Ishikawa (cell line): Measurements from ENCODE around the gene PCYT1B.

Source experiments
- CEBPB ChIP-seq: IDR thresholded peaks from 2 replicates; pipeline ENCODE4 v1.6.1; 2012
- CREB1 ChIP-seq: IDR thresholded peaks from 2 replicates; pipeline ENCODE4 v1.6.1; 2012; ENCODE audit warnings: low read depth
- EGR1 ChIP-seq: IDR thresholded peaks from 2 replicates; pipeline ENCODE4 v1.6.1; 2012
- EP300 ChIP-seq: IDR thresholded peaks from 2 replicates; pipeline ENCODE4 v1.6.1; 2012; ENCODE audit warnings: borderline replicate concordance
- MAX ChIP-seq: IDR thresholded peaks from 2 replicates; pipeline ENCODE4 v1.6.1; 2012
- RAD21 ChIP-seq: IDR thresholded peaks from 2 replicates; pipeline ENCODE4 v1.6.1; 2012; ENCODE audit warnings: low read depth
- REST ChIP-seq: IDR thresholded peaks from 2 replicates; pipeline ENCODE4 v1.6.1; 2012; ENCODE audit warnings: low read depth, mild to moderate bottlenecking
- TAF1 ChIP-seq: IDR thresholded peaks from 2 replicates; pipeline ENCODE4 v1.6.1; 2012; ENCODE audit warnings: low read depth, mild to moderate bottlenecking
- TCF12 ChIP-seq: IDR thresholded peaks from 2 replicates; pipeline ENCODE4 v1.6.1; 2012; ENCODE audit warnings: low read depth
- USF1 ChIP-seq: IDR thresholded peaks from 2 replicates; pipeline ENCODE4 v1.6.1; 2012
- YY1 ChIP-seq: IDR thresholded peaks from 2 replicates; pipeline ENCODE4 v1.6.1; 2012; ENCODE audit warnings: low read depth
- ZBTB7A ChIP-seq: IDR thresholded peaks from 2 replicates; pipeline ENCODE4 v1.6.1; 2012; ENCODE audit warnings: low read depth

- TF ChIP-seq YY1 (no peak), REST (no peak), CREB1 (no peak), EP300 (no peak), ZBTB7A (no peak), USF1 (no peak), MAX (no peak), TCF12 (no peak), TAF1 (no peak), CEBPB (no peak), RAD21 (no peak), EGR1 (no peak)
Observed at GRCh38 chrX:24536551-24536950, 110.6 kb downstream of the PCYT1B start.
